Measurements from ENCODE around the gene IFRD1. TPM values are rescaled to one million over a fixed set of nuclear protein-coding genes. Genes with fewer than 3 reads are reported as not detected.

The IFRD1 gene
- total and polyA plus RNA-seq, 5 donors, result 24.1 to 51.7 (median 27.9) TPM

GRCh38 chr7:112520787-112521186 is 70.5 kb downstream of the IFRD1 start:
- intact Hi-C loops (cut with DNase I), result no loop called here
- no peak overlapping the region for H3K27ac ChIP-seq (ENCODE audit: low read length)
- 76% methylated on average over 6 of the region's 6 CpGs for WGBS

GRCh38 chr7:112521942-112522341 is 71.7 kb downstream of the IFRD1 start:
- ATAC-seq (no peak), DNase-seq (no peak)
- Histone ChIP-seq H3K9me3 (ENCODE audit: control insufficient read depth, low read length) (no peaks in the 10 kb centered on the region), H3K4me3 (ENCODE audit: low read length) (no peak overlapping the region), H3K27ac (ENCODE audit: low read length) (no peak overlapping the region), H3K4me1 (ENCODE audit: control insufficient read depth, insufficient read depth, low read length) (no peaks in the 10 kb centered on the region), H3K27me3 (ENCODE audit: control insufficient read depth, insufficient read depth) (no peaks in the 10 kb centered on the region)
- intact Hi-C loops (cut with DNase I), result no loop called here
- 87% methylated on average over 3 of the region's 3 CpGs for WGBS

More at GRCh38 chr7:112520787-112521186, 70.5 kb downstream of the IFRD1 start:
- Histone ChIP-seq H3K4me1 (ENCODE audit: control insufficient read depth, insufficient read depth, low read length) (no peaks in the 10 kb centered on the region), H3K9me3 (ENCODE audit: control insufficient read depth, low read length) (no peaks in the 10 kb centered on the region), H3K27me3 (ENCODE audit: control insufficient read depth, insufficient read depth) (no peaks in the 10 kb centered on the region), H3K4me3 (ENCODE audit: low read length) (no peak overlapping the region)
- ATAC-seq (no peak), DNase-seq (no peak)

DNA sequence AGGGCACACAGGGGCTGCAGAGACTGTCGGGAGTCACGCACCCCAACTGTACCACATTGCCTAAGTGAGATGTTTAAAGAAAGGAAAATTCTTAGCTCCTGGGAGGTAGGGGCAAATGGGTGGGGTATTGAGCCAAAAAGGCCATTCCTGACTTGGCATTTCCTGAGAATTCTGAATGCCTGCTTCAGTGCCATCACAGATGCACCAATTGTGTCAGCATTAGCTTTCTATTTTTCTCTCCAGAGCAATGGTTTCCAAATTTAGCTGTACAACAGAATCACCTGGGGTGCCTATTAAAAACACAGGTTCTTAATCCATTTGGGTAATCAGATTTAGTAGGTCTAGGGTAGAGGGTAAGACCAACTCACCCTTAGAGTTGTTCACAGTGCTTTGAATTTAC is 73.6 kb downstream of the IFRD1 start:
- no peaks in the 10 kb centered on the region for H3K9me3 ChIP-seq (ENCODE audit: control insufficient read depth, low read length)
- no peaks in the 10 kb centered on the region for H3K27me3 ChIP-seq (ENCODE audit: control insufficient read depth, insufficient read depth)
- no peaks in the 10 kb centered on the region for H3K4me1 ChIP-seq (ENCODE audit: control insufficient read depth, insufficient read depth, low read length)
- DNase-seq (no peak), ATAC-seq (no peak)
- H3K4me3 ChIP-seq (ENCODE audit: low read length), result no peak overlapping the region
- intact Hi-C loops (cut with DNase I), result no loop called here
- 86% methylated on average over 2 of the region's 2 CpGs for WGBS
- H3K27ac ChIP-seq (ENCODE audit: low read length), result no peak overlapping the region

Other genes with a start within 250 kb of the IFRD1 start
- 10 to 100 TPM; 13.5 to 19.9 (median 16.5) TPM for gene DOCK4, start 244.1 kb upstream of the IFRD1 start, total RNA-seq
- 5.7 TPM for gene DOCK4, start 244.1 kb upstream of the IFRD1 start, polyA plus RNA-seq
- 10 to 100 TPM; 17.1 to 22.4 (median 18.4) TPM for gene ZNF277, start 243.8 kb upstream of the IFRD1 start, total RNA-seq
- gene ZNF277, start 243.8 kb upstream of the IFRD1 start, polyA plus RNA-seq, result 11.9 TPM
- gene LSMEM1, start 30.5 kb downstream of the IFRD1 start, total RNA-seq, result 1 to 10 TPM in 3 of 4 donors, under 1 TPM in 1; 0.74 to 3.0 (median 1.4) TPM
- gene LSMEM1, start 30.5 kb downstream of the IFRD1 start, polyA plus RNA-seq, result 2.5 TPM